ENCODE data around the gene PCDHB13. TPM values are rescaled to one million over a fixed set of nuclear protein-coding genes. Genes with fewer than 3 reads are reported as not detected.
A peak's percentile ranks its signal among the peaks of the same experiment; 100 is the strongest.
"Not testable (repeated sequence)": the region's sequence is repeated elsewhere in the genome, so short reads cannot be mapped to it uniquely, and the experiment has no call there.

Gene PCDHB13
- total and polyA plus RNA-seq, 9 donors, result 1.3 to 5.9 (median 4.4) TPM

GRCh38 chr5:141208478-141208877 lies 5.2 kb upstream of the PCDHB13 start, which contains the start of gene PCDHB12:
TSS of gene PCDHB12 (plus strand) at chr5:141208719. CDS start at chr5:141208908, 189 bp downstream.
- peak in 3 of 5 donors; percentile 19 to 44 (median 23) for DNase-seq
- TF ChIP-seq EP300 (IDR thresholded peaks at IDR 0.05) (no peak), POLR2A (IDR thresholded peaks at IDR 0.05) (no peak)
- TF ChIP-seq, protein P1, sequence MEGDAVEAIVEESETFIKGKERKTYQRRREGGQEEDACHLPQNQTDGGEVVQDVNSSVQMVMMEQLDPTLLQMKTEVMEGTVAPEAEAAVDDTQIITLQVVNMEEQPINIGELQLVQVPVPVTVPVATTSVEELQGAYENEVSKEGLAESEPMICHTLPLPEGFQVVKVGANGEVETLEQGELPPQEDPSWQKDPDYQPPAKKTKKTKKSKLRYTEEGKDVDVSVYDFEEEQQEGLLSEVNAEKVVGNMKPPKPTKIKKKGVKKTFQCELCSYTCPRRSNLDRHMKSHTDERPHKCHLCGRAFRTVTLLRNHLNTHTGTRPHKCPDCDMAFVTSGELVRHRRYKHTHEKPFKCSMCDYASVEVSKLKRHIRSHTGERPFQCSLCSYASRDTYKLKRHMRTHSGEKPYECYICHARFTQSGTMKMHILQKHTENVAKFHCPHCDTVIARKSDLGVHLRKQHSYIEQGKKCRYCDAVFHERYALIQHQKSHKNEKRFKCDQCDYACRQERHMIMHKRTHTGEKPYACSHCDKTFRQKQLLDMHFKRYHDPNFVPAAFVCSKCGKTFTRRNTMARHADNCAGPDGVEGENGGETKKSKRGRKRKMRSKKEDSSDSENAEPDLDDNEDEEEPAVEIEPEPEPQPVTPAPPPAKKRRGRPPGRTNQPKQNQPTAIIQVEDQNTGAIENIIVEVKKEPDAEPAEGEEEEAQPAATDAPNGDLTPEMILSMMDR (IDR thresholded peaks at IDR 0.05), result no peak
- no peaks in the 10 kb centered on the region for H3K27me3 ChIP-seq
- peak within 1 kb of the TSS; percentile 1 for H3K4me3 ChIP-seq
- WGBS, 3 donors, result 14 to 22% (median 20%) methylated on average over 11 of the region's 11 CpGs
- no peak within 1 kb of the TSS for H3K27ac ChIP-seq
- no peaks in the 10 kb centered on the region for H3K4me1 ChIP-seq (ENCODE audit: insufficient read depth)
- H3K9me3 ChIP-seq, result peaks cover 0 to 33% of the 10 kb centered on the region in 2 donors
- no peaks in the 10 kb centered on the region for H3K36me3 ChIP-seq
- intact Hi-C loops (cut with DNase I), result no loop called here

- peaks cover 0 to 43% of the 10 kb centered on the region in 2 donors for H3K9me3 ChIP-seq
- DNase-seq; H3K27ac ChIP-seq; H3K4me3 ChIP-seq; H3K27me3 ChIP-seq; intact Hi-C loops (cut with DNase I); H3K4me1 ChIP-seq (ENCODE audit: insufficient read depth); H3K36me3 ChIP-seq: not testable (repeated sequence)
- WGBS, 3 donors, result 24 to 47% (median 24%) methylated on average over 21 to 39 of the region's 39 CpGs
Observed at GRCh38 chr5:141210281-141210680, 3.4 kb upstream of the PCDHB13 start.

DNA sequence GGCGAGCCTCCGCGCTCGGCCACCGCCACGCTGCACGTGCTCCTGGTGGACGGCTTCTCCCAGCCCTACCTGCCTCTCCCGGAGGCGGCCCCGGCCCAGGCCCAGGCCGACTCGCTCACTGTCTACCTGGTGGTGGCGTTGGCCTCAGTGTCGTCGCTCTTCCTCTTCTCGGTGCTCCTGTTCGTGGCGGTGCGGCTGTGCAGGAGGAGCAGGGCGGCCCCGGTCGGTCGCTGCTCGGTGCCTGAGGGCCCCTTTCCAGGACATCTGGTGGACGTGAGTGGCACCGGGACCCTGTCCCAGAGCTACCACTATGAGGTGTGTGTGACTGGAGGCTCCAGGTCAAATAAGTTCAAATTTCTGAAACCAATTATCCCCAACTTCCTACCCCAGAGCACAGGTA lies 2.9 kb upstream of the PCDHB13 start:
- H3K4me1 ChIP-seq (ENCODE audit: insufficient read depth); H3K36me3 ChIP-seq; intact Hi-C loops (cut with DNase I); H3K27ac ChIP-seq; H3K4me3 ChIP-seq; DNase-seq; H3K27me3 ChIP-seq: not testable (repeated sequence)
- H3K9me3 ChIP-seq, result peaks cover 0 to 38% of the 10 kb centered on the region in 2 donors
- 17 to 42% (median 19%) methylated on average over 10 to 21 of the region's 27 CpGs for WGBS, 3 donors

- H3K9me3 ChIP-seq, result peaks cover 0 to 34% of the 10 kb centered on the region in 2 donors
- H3K27ac ChIP-seq; H3K36me3 ChIP-seq; intact Hi-C loops (cut with DNase I); H3K4me3 ChIP-seq; H3K27me3 ChIP-seq; DNase-seq; H3K4me1 ChIP-seq (ENCODE audit: insufficient read depth): not testable (repeated sequence)
- WGBS, 3 donors, result 46 to 67% (median 60%) methylated on average over 10 to 12 of the region's 12 CpGs
Observed at GRCh38 chr5:141214583-141214982, 864 bp downstream of the PCDHB13 start.

DNA sequence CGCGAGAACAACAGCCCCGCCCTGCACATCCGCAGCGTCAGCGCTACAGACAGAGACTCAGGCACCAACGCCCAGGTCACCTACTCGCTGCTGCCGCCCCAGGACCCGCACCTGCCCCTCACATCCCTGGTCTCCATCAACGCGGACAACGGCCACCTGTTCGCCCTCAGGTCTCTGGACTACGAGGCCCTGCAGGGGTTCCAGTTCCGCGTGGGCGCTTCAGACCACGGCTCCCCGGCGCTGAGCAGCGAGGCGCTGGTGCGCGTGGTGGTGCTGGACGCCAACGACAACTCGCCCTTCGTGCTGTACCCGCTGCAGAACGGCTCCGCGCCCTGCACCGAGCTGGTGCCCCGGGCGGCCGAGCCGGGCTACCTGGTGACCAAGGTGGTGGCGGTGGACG lies 1.8 kb downstream of the PCDHB13 start:
- WGBS, 3 donors, result 25 to 35% (median 34%) methylated on average over 28 to 34 of the region's 40 CpGs
- H3K27ac ChIP-seq; H3K36me3 ChIP-seq; H3K4me3 ChIP-seq; H3K27me3 ChIP-seq; H3K4me1 ChIP-seq (ENCODE audit: insufficient read depth); intact Hi-C loops (cut with DNase I); DNase-seq: not testable (repeated sequence)
- H3K9me3 ChIP-seq, result peaks cover 0 to 28% of the 10 kb centered on the region in 2 donors

DNA sequence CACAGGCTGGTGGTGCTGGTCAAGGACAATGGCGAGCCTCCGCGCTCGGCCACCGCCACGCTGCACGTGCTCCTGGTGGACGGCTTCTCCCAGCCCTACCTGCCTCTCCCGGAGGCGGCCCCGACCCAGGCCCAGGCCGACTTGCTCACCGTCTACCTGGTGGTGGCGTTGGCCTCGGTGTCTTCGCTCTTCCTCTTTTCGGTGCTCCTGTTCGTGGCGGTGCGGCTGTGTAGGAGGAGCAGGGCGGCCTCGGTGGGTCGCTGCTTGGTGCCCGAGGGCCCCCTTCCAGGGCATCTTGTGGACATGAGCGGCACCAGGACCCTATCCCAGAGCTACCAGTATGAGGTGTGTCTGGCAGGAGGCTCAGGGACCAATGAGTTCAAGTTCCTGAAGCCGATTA lies 2.3 kb downstream of the PCDHB13 start:
- H3K4me1 ChIP-seq (ENCODE audit: insufficient read depth); H3K4me3 ChIP-seq; H3K27ac ChIP-seq; DNase-seq; intact Hi-C loops (cut with DNase I); H3K36me3 ChIP-seq; H3K27me3 ChIP-seq: not testable (repeated sequence)
- peaks cover 0 to 27% of the 10 kb centered on the region in 2 donors for H3K9me3 ChIP-seq
- 18 to 34% (median 29%) methylated on average over 18 to 26 of the region's 26 CpGs for WGBS, 3 donors

DNA sequence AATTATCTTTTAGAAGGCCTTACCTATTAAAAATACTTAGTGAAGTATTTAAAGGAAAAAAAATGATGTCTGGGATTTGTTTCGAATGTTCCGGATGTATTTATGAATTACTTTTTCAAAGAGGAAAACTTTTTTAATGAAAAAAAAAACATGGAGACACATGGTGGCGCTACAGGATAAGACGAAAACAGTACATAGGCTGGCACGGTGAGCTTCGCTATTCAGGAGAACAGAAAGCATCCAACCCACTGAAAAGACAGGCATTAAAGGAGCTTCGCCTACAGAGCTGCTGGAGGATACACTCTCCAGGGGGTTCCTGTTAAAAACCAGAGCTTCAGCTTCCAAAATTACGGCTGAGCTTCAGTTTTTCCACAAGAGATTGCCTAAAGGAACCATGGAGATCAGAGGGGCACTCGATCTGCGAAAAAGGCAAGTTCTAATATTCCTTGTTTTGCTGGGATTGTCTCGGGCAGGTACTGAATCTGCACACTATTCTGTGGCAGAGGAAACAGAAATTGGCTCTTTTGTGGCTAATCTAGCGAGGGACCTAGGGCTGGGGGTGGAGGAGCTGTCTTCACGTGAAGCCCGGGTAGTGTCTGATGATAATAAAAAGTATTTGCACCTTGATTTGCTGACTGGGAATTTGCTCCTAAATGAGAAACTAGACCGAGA lies 9.5 kb downstream of the PCDHB13 start, which contains the start of gene PCDHB14:
Gene PCDHB14 (plus strand): TSS at position 232 of the 672 bp plus-strand sequence. CDS start 163 bp downstream, at position 395.
- Histone ChIP-seq H3K4me1 (ENCODE audit: insufficient read depth) (no peaks in the 10 kb centered on the region), H3K27me3 (peaks cover 2% of the 10 kb centered on the region), H3K27ac (no peak within 1 kb of the TSS), H3K4me3 (peak within 1 kb of the TSS; percentile 22), H3K36me3 (no peaks in the 10 kb centered on the region), H3K9me3 (peaks cover 0 to 19% of the 10 kb centered on the region in 2 donors)
- WGBS, 3 donors, result 16 to 28% (median 24%) methylated on average over 15 of the region's 15 CpGs
- intact Hi-C loops (cut with DNase I), result no loop called here
- TF ChIP-seq POLR2A (IDR thresholded peaks at IDR 0.05) (no peak), EP300 (IDR thresholded peaks at IDR 0.05) (no peak)
- TF ChIP-seq, protein P1 (IDR thresholded peaks at IDR 0.05), result no peak
- no peak for DNase-seq

DNA sequence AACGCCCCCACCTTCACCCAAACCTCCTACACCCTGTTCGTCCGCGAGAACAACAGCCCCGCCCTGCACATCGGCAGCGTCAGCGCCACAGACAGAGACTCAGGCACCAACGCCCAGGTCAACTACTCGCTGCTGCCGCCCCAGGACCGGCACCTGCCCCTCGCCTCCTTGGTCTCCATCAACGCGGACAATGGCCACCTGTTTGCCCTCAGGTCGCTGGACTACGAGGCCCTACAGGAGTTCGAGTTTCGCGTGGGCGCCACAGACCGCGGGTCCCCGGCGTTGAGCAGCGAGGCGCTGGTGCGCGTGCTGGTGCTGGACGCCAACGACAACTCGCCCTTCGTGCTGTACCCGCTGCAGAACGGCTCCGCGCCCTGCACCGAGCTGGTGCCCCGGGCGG lies 11.1 kb downstream of the PCDHB13 start:
- H3K4me3 ChIP-seq; H3K27ac ChIP-seq; H3K36me3 ChIP-seq; H3K4me1 ChIP-seq (ENCODE audit: insufficient read depth); DNase-seq; intact Hi-C loops (cut with DNase I); H3K27me3 ChIP-seq: not testable (repeated sequence)
- H3K9me3 ChIP-seq, result peaks cover 0 to 13% of the 10 kb centered on the region in 2 donors
- WGBS, 3 donors, result 15 to 22% (median 16%) methylated on average over 11 to 32 of the region's 40 CpGs

- WGBS, 3 donors, result 25 to 40% (median 38%) methylated on average over 22 to 30 of the region's 30 CpGs
- DNase-seq; H3K36me3 ChIP-seq; intact Hi-C loops (cut with DNase I); H3K4me1 ChIP-seq (ENCODE audit: insufficient read depth); H3K4me3 ChIP-seq; H3K27me3 ChIP-seq; H3K27ac ChIP-seq: not testable (repeated sequence)
- H3K9me3 ChIP-seq, result peaks cover 0 to 11% of the 10 kb centered on the region in 2 donors
Observed at GRCh38 chr5:141225421-141225820, 11.7 kb downstream of the PCDHB13 start.
